Prostate gland (tissue), 2 donors: ENCODE results near the gene MSN. TPM values are rescaled to one million over a fixed set of nuclear protein-coding genes. Genes with fewer than 3 reads are reported as not detected.

ENCODE experiments used
- DNase-seq: peaks from one replicate; pipeline ENCODE4 v3.0.0-alpha.2; 2019; ENCODE audit warnings: low spot score
- H3K27ac ChIP-seq, 2 donors: fragments of 200-600 bp; sonication (generic); 2 replicates each; pipeline ENCODE4 v1.5.1; 2017 to 2019
- H3K27me3 ChIP-seq: fragments of 200-600 bp; sonication (generic); replicated peaks from 2 replicates; pipeline ENCODE4 v1.5.1; 2019; ENCODE audit not compliant: insufficient read depth
- H3K36me3 ChIP-seq, 2 donors: fragments of 200-600 bp; sonication (generic); 1 replicate in 1 of 2; 2 replicates in 1 of 2; pipeline versions ENCODE4 v1.5.1 to v1.8.1; 2017 to 2019
- H3K4me1 ChIP-seq: fragments of 200-600 bp; sonication (generic); replicated peaks from 2 replicates; pipeline ENCODE4 v1.5.1; 2019
- H3K4me3 ChIP-seq, 2 donors: fragments of 200-600 bp; sonication (generic); 2 replicates each; pipeline ENCODE4 v1.5.1; 2017 to 2019
- H3K9me3 ChIP-seq: fragments of 200-600 bp; sonication (generic); 2 replicates; pipeline ENCODE4 v1.5.1; 2017
- POLR2A ChIP-seq: fragments of 450-650 bp; IDR thresholded peaks from one replicate; pipeline ENCODE4 v1.6.1; 2016; ENCODE audit warnings: antibody characterized with exemption, mild to moderate bottlenecking
- POLR2AphosphoS5 ChIP-seq: sonication (generic); formaldehyde crosslinking; IDR thresholded peaks from one replicate; pipeline ENCODE4 v1.6.1; 2017; ENCODE audit warnings: antibody characterized with exemption
- WGBS: methylation state at CpG from one replicate; pipeline ENCODE4 v1.1.5; 2018; 5-methylcytosine and 5-hydroxymethylcytosine counted together
- intact Hi-C: fragments of 100-400 bp; cut with DNase I; formaldehyde crosslinking; loops from one replicate; pipeline ENCODE4 v1.14.2; 2022
- total RNA-seq, 2 donors: library from RNA; depleted of rRNA; stranded (reverse); fragments of >200 nt; gene quantifications; one replicate each; pipeline ENCODE4 v1.1.0, GENCODE V29; 2016
- TF ChIP-seq, protein P1 (sequence below), 4 experiments: fragments of 200-600 bp in 2 of 4; fragments of 450-650 bp in 2 of 4; sonication (generic) in 2 of 4; IDR thresholded peaks; 1 replicate in 3 of 4; 2 replicates in 1 of 4; pipeline ENCODE4 v1.5.1; 2016 to 2019; ENCODE audit warnings: antibody characterized with exemption in 4 of 4, mild to moderate bottlenecking in 2 of 4, moderate library complexity in 2 of 4

Gene MSN
- total RNA-seq, 2 donors from 2014 or later = 53.6 to 116 TPM

DNA sequence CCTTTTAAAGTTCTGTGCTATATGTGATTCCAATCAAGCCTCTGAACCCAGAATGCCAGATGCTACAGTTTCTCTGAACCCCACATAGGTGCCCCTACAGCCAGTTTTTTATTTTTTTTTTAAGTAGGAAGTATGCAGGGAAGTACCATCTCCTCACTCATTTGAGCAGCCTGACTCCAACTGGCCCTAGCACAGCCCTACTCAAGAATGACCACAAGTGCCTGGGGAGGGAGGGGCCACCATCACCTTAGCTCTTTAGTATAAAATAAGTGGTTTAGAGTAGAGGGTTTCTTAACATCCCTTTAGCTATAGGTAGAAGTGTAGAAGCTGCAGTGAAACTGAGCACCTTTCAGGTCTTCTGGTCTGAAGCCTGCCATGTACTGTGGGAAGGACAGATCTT lies 14.4 kb downstream of the MSN start:
- Histone ChIP-seq H3K4me1 (no peaks in the 10 kb centered on the region), H3K9me3 (no peaks in the 10 kb centered on the region), H3K4me3 (no peak overlapping the region), H3K27me3 (no peaks in the 10 kb centered on the region), H3K27ac (no peak overlapping the region), H3K36me3 (no peaks in the 10 kb centered on the region)
- TF ChIP-seq POLR2AphosphoS5 = no peak
- TF ChIP-seq, protein P1, sequence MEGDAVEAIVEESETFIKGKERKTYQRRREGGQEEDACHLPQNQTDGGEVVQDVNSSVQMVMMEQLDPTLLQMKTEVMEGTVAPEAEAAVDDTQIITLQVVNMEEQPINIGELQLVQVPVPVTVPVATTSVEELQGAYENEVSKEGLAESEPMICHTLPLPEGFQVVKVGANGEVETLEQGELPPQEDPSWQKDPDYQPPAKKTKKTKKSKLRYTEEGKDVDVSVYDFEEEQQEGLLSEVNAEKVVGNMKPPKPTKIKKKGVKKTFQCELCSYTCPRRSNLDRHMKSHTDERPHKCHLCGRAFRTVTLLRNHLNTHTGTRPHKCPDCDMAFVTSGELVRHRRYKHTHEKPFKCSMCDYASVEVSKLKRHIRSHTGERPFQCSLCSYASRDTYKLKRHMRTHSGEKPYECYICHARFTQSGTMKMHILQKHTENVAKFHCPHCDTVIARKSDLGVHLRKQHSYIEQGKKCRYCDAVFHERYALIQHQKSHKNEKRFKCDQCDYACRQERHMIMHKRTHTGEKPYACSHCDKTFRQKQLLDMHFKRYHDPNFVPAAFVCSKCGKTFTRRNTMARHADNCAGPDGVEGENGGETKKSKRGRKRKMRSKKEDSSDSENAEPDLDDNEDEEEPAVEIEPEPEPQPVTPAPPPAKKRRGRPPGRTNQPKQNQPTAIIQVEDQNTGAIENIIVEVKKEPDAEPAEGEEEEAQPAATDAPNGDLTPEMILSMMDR (IDR thresholded peaks at IDR 0.05) = no peak
- no peak for TF ChIP-seq POLR2A
- no peak for DNase-seq
- intact Hi-C loops = no loop called here

DNA sequence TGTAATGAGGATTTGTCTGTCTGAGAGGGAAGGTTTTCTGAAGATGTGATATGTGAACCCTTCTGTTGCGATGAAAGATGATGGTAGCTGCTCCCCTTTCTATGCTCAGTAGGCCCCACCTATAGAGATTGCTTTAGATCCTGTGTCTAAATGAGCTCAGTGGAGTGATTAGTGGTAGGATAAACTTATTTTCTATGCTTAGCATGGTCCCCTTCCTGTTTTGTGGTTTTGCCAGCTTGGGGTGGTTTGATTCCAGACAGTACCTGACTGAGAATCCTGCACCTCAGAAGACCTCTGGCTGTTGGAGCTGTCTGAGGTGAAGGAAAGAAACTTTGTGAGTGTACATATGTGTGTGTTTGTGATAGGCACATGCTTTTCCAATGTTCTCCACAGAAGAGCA lies 17.7 kb downstream of the MSN start:
- 100% methylated on average over 1 of the region's 1 CpG for WGBS
- Histone ChIP-seq H3K27ac (no peak overlapping the region), H3K4me3 (no peak overlapping the region), H3K36me3 (no peaks in the 10 kb centered on the region), H3K4me1 (no peaks in the 10 kb centered on the region), H3K9me3 (no peaks in the 10 kb centered on the region), H3K27me3 (no peaks in the 10 kb centered on the region)
- TF ChIP-seq, protein P1 (IDR thresholded peaks at IDR 0.05) = no peak
- no peak for TF ChIP-seq POLR2AphosphoS5
- TF ChIP-seq POLR2A = no peak
- intact Hi-C loops = no loop called here
- DNase-seq = no peak

DNA sequence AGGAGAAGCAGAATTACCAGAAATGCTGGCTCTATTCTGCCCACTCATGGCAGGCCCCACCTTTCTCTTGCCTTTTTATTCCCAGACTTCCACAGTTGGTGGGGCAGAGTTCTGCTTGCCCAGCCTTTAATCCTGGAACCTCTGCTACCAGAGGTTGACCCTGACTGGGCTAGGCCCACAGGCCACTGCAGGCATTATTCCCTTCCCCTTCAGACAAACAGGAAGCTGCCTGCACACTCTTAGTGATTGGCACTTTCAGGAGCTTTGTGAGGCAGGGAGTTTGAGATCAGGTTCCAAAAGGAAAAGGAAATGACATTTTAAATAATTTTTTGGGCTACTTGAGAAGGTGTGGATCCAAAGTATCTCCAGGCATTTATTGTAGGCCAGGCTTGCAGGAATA lies 18.8 kb downstream of the MSN start:
- Histone ChIP-seq H3K27me3 (no peaks in the 10 kb centered on the region), H3K36me3 (no peaks in the 10 kb centered on the region), H3K9me3 (no peaks in the 10 kb centered on the region), H3K27ac (no peak overlapping the region), H3K4me3 (no peak overlapping the region), H3K4me1 (no peaks in the 10 kb centered on the region)
- TF ChIP-seq, protein P1 (IDR thresholded peaks at IDR 0.05) = no peak
- TF ChIP-seq POLR2AphosphoS5 (no peak), POLR2A (no peak)
- no peak for DNase-seq
- intact Hi-C loops = no loop called here

DNA sequence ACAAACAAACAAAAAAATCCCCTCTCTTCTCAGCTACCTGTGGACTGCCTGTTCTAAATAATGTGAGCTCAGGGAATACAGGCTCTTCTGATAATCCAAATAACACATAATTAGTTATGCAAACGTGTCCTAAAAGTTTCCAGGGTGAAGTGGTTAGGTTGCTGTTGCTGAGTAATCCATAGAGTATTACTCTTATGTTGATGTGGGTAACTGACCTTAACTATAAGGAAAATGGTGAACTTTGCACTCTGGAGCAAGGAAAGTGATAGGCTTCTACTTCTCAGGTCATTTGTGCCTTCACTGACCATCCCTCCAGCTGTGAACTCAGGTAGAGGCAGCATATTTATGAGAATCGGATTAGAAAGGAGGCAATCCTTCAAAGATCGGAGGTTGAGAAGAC lies 19.9 kb downstream of the MSN start:
- TF ChIP-seq, protein P1 (IDR thresholded peaks at IDR 0.05) = no peak
- TF ChIP-seq POLR2A = no peak
- TF ChIP-seq POLR2AphosphoS5 = no peak
- no peak overlapping the region for H3K4me3 ChIP-seq
- DNase-seq = no peak
- H3K36me3 ChIP-seq = no peaks in the 10 kb centered on the region
- intact Hi-C loops = no loop called here
- WGBS = 74% methylated on average over 3 of the region's 3 CpGs
- H3K27me3 ChIP-seq = no peaks in the 10 kb centered on the region
- H3K4me1 ChIP-seq = no peaks in the 10 kb centered on the region
- no peaks in the 10 kb centered on the region for H3K9me3 ChIP-seq
- no peak overlapping the region for H3K27ac ChIP-seq

DNA sequence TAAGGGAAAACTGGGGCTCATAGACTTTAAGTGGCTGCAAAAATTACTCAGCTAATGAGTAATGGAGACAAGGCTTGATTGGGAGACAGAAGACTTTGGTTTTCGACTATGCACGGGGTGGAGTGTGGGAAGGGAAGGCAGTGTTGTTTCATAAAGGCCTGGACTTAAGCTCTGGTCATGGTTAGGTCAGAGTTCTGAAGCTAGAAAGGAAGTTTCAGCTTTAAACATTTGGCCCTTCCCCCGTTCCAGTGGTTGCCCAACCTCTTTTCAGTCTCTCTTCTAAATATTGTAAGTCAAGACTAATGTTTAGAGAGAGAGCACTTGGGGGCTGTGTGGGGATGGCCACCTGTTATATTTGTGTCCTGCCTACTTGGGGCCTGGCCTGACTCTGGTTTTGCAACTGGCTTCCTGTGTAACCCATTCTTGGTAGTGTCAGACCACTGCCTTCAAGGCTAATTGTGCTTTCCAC lies 21.0 kb downstream of the MSN start:
- TF ChIP-seq POLR2A (no peak), POLR2AphosphoS5 (no peak)
- TF ChIP-seq, protein P1 (IDR thresholded peaks at IDR 0.05) = no peak
- H3K4me1 ChIP-seq = no peaks in the 10 kb centered on the region
- DNase-seq = no peak
- no peak overlapping the region for H3K4me3 ChIP-seq
- intact Hi-C loops = no loop called here
- no peaks in the 10 kb centered on the region for H3K27me3 ChIP-seq
- whole genome bisulfite sequencing = 70% methylated on average over 3 of the region's 3 CpGs
- H3K9me3 ChIP-seq = no peaks in the 10 kb centered on the region
- H3K36me3 ChIP-seq = no peaks in the 10 kb centered on the region
- no peak overlapping the region for H3K27ac ChIP-seq
